Measurements from ENCODE around the gene ELK4.
"Not testable (repeated sequence)": the region's sequence is repeated elsewhere in the genome, so short reads cannot be mapped to it uniquely, and the experiment has no call there.

The ELK4 gene

DNA sequence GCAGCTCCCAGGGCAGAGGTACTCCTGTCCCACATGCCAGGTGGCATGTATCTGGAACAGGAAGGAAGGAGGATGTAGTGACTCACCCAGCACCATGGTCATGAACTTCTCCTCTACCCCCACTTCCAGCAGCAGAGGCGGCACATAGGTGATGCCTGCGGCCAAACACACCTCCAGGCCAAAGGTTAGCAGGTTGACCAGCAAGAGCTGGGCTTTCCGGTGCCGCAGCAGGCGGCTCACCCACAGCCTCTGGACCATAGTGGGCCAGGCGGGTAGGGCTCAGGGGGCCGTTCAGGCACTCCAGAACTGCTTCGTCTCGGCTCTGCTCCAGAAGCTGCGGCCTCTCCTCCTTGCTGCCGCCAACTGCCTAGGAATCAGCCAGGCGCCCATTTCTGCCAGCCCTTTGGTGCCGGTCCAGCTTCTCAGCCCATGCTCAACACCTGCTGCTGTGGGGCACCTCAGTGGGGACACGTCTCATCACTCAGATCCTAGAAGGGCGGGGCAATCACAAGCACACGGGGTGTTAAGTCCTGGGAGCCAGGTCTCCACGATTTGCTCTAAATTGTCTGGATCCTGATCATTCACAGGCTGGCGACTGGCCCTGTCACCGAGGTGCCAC, 32.7 kb upstream of the ELK4 start:
- no peak for DNase-seq

DNA sequence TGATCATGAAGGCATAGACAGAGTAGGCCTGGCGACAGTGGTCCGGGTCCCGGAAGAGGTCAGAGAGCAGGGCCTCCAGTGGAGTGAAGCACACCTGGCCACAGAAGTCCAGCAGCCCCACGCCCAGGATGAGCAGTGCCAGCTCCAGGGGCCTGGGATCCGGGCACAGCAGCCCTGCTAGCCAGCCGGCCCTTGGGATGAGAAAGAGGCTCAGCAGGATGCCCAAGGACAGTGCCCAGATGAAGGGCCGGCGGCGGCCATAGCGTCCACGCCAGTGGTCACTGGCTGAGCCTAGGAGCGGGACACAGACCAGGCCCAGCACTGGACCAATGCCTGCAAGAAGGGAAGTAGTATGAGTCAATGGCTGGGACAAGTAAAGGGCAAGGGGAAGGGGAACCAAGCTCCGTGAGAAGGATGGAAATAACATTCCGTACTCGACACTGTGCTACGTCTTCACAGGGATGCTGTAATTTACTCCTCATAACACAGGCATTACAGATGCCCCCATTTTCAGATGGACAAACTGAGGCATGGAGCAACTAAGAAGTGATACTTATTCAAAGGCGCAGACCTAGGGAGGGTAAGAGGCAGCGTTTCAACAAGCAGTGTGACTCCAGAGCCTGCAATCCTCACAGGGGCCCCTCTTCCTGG, 31.6 kb upstream of the ELK4 start:
- no peak for DNase-seq

DNA sequence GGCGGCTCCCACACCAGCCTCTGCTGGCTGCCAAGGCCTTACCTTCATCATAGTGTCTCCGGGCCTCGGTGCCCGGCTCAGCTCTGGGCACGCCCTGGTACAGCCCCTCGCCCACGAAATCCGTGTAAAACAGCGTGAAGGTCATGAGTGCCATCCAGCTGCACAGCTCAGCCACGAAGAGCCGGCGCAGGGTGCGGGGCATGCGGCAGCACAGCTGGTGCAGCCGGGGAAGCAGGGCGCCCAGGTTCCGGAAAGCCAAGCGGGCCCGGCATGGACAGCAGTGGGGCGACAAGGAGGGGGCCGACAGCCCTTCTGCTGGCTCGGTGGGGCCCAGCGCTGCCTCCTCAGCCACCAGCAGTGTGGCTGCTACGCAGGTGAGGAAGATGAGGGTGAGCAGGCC, 31.0 kb upstream of the ELK4 start:
- no peak for DNase-seq

DNA sequence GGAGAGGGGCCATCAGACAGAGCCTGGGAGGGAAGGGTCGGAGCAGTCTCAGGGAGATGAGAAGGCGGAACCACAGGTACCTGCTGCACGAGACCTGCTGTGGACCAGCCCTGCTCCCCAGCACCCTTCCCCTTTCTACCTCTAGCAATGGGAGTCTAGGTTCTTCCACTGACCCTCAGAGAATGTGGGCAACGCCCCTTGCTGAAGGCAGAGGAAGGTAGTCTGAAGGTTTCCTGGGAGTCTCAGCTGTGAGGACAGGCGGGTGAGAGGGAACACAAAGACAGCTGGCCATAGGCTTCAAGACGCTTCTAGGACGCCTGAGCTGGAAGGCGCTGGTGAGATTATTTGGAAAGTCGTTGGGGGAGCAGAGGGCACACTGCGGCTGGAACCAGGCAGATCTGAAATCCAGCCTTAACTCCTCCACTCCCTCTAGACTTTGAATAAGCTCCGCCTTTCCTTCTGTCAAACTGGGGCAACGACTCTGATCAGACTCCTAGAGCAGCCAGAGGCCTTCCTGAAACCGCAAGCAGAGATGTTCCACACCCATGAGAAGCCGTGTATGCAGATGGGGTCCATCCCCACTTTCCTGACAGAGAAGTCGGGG, 30.4 kb upstream of the ELK4 start:
- DNase-seq, result no peak

DNA sequence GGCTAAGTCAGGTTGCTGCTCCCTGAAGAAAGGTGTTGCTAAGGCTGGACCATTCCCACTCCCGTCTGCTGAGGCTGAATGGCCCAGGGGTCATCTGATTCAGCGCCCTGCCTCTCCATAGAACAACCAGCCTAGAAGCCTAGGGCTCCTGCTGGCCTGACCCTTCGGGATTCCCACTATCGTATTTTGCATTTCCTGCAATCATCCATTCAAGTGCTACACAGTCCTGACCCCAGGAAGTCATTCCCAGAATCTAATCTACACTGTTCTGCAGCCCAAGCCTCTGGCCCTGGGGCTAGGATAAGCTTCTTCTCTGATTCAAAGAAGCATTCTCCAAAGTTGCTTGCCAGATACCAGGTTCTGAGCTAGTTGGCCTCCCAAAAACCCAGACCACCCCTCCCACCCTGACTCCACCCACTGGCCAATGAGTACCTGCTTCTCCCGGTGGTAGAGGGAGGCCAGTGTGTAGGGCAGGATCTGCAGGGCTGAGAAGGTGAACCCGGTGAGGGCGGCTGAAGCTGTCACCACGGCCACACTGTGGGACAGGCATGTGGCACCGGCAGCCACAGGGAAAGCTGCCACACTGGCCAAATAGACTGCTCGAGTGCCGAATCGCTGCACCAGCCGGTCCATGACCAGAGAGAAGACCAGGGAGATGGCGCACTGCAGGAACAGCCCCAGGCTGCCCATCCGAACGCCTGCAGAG, 29.8 kb upstream of the ELK4 start:
- no peak for DNase-seq

DNA sequence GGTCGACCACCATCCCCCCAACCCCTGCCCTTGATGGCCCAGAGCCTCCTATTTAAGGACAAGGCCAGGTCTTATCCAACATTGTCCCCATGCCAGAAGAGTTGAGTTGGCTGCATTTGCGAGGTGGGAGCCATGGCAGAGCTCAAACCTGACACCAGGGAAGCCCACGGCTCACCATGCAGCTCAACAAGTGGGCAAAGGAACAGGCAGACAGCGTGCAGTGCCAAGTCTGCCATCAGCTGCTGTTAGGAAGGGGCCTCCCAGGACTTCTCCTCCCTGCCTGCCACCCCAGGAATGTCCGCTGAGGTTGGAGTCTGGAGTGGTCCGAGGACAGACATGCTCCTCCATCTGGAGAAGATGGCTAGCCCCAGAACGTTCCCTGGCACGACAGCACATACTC, 28.6 kb upstream of the ELK4 start:
- DNase-seq, result no peak

DNA sequence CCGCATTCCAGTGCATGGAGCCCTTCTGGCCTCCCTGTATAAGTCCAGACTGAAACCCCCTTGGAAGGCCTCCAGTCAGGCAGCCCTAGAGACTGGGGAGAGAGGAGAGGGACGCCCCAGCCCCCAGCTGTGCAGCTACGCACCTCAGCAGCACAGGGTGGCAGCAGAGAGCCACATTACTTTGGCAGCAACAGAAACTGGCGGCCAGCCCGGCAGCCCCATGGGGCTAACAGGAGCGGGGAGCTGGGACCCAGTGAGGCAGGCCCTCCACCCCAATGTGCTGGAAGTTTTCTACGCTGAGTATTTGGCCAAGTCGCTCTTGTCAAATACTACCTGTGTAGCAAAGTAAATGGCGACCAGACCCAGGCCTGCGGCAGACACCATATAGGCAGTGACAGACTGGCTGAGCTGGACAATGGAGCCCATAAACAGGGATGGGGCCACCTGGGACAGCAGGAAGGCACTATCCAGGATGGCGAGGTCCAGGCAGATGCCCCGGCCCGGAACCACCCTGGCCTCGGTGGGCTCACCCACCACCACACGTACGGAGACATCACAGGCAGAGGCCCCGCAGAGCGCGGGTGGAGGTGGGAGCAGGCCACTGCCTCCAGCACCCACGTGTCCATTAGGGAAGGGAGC, 27.3 kb upstream of the ELK4 start:
- peak; percentile 94 for DNase-seq

DNA sequence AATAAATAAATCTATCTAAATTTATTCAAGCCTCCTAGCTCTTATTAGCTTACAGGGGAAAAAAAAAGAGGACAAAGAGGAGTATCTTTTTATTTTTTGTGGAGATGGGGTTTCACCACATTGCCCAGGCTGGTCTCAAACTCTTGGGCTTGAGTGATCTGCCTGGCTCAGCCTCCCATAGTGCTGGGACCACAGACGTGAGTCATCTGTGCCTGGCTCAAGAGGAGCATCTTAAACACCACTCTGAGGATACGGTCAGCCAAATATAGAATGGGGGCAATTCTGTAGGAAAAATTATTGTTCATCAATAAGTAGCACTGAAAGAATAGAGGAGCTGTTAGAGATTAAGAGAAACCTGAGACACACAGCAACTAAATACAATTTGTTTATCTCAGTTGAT, 24.4 kb upstream of the ELK4 start:
- no peak for DNase-seq

DNA sequence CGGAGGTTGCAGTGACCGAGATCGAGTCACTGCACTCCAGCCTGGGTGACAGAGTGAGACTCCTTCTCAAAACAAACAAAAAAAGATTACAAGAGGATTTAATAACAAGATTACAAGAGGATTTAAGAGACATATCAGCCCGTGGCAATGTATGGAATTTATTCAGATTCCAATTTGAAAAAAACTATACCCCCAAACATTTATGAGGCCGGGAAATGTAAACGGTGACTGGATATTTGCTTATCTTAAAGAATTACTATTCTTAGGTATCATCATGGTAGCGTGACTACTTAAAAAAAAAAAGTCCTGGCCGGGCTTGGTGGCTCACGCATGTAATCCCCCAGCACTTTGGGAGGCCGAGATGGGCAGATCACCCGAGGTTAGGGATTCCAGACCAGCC, 21.2 kb upstream of the ELK4 start:
- DNase-seq, result no peak

DNA sequence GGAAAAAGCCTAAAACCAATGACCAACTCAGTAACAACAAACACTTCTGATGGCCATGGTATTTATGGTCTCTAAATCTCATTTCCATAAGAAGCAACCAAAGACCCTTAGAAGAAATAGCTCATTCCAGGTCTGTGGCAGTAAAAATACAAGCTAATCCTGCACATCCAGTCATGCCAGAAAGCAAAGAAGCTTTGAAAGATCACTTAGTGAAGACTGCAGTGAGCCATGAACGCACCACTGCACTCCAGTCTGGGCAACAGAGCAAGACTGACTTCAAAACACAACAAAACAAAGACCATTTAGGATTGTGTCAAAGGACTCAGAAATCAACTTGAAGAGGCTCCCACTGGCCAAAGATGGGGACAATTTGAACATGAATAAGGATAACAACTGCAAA, 18.4 kb upstream of the ELK4 start:
- no peak for DNase-seq

DNA sequence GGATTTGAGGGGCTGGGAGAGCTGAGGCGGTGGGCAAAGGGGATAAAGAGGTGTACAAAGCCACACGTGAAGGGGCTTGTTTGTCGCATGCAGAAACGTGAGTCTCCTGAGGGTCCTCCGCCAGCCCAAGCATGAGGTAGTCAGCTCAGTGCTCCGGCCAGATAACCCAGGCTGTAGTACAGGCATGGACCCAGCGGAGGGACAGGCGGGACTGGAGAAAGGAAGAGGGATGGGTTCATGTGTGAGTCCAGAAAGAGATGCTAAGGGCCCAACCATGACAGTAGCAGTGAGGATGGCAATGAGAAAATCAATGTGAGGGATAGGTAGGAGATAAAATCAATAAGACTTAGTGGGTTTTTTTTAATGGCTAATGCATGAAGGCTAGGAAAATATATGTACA, 13.7 kb upstream of the ELK4 start:
- DNase-seq, result no peak

DNA sequence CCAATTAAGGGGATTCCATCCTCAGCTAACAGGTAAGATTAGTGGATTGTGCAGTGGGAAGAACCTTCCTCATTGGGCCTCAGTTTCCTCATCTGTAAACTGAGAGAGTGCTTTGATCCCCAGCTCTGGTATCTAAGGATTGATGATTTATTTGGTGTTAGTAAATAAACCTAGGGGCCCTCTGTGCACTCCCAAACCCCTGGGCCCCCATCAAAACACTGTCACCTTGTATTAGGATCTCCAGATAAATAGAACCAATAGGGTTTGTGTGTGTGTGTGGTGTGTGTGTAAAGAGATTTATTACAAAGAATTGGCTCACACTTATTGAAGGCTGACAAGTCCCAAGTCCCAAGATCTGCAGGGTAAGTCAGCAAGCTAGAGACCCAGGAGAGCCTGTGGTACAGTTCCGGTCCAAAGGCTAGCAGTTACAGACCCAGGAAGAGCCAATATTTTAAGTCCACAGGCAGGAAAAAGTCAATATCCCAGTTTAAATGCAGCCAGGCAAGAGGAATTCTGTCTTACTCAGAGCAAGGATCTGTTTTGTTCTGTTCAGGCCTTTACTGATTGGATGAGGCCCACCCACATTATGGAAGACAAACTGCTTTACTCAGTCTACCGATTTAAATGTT, 11.0 kb upstream of the ELK4 start:
- no peak for DNase-seq

DNA sequence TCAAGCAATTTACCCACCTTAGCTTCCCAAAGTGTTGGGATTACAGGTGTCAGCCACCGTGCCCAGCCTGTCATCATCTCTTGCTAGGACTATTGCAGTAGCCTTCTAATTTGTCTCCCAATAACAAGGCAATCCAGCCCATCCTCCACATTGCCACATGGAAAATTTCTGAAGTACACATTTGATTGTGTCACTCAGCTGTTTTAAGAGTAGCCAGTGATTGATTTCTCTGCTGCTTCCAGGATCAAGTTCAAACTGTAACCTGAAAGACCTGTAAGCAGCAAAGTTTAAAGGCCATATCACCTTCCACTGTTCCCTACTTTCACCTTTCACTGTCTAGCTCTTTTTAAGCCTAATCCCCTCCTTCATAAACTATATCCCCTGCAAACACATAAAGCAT, 7.8 kb upstream of the ELK4 start:
- DNase-seq, result no peak

DNA sequence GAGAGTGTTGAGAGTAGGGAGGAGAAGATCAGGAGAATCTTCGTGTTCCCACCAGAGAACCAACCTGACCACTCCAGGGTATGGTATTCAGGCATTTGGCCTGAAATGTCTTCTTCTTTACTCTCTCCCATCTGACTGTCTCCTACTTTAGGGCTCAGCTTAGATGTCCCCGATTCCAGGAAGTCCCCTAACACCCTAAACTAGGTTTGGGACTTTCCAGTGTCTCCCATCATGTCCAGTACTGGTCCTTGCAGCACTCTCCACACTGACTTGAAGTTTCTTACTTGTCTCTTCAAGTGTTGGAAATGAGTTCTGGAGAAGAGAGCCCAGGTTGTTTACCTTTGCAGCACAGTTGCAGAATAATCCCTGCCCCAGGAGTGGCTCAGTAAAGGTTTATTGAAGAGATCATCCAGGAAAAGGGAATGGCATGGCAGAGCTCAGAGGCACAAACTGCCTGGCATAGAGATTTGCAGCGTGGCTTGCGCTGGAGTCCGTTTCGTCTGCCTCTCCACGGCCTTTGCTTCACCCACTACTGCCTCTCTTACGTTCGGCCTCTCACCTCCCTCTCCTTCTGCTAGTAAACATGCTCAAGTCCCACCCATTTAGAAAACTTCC, 6.2 kb upstream of the ELK4 start:
- DNase-seq, result no peak

DNA sequence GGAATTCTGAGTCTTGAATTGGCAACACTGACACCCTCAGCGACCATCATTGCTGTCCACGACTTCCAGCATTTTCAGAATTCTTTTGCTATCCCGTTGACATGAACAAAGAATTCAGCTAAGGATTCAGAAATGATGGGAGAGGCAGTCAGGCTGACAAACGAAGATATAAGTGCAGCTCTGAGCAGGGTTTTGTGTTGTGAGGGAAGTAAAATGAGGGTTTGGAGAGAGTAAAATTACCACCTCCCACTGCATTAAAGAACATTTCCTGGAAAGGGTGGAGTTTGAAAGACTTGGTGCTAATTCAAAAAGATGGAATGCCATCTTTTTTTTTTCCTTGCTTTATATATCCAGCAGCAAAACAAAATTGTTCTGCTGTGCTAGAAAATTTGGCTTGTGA, 4.9 kb upstream of the ELK4 start:
- DNase-seq, result no peak

DNA sequence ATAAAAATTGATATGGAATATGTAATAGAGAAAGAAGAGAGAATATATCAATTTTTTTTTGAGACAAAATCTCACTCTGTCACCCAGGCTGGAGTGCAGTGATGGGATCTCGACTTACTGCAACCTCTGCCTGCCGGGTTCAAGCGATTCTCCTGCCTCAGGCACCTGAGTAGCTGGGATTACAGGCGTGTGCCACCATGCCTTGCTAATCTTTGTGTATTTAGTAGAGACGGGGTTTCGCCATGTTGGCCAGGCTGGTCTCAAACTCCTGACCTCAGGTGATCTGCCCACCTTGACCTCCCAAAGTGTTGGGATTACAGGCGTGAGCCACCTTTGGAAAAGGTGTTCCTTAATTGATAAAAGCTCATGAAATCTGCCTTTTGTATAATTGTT, 4.3 kb upstream of the ELK4 start:
- not testable (repeated sequence) for DNase-seq

DNA sequence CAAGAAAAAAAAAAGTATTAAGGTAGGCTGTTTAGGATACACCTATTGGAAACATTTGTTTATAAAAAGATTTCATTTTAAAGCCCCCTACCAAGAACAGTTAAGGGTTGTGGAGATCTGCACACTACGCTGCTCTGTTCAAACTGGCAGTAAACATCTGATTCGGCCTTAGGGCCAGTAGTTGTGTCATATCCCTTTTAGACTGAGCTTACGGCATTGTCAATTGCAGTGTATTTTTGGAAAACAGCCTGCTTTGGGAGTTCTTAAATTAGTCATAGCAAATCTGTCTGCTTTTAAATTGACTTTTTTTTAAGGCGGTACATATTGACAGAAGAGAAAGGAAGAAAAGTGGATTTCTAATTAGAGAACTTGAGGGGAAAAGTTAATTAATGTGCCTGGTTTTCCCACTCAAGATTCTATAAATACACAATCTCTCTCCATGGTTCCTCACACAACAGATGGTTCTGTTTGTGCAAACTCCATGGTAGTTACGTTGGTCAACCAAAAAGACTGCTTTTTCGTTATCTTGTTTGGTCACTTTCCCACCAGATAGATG, 1.7 kb upstream of the ELK4 start:
- DNase-seq, result no peak

DNA sequence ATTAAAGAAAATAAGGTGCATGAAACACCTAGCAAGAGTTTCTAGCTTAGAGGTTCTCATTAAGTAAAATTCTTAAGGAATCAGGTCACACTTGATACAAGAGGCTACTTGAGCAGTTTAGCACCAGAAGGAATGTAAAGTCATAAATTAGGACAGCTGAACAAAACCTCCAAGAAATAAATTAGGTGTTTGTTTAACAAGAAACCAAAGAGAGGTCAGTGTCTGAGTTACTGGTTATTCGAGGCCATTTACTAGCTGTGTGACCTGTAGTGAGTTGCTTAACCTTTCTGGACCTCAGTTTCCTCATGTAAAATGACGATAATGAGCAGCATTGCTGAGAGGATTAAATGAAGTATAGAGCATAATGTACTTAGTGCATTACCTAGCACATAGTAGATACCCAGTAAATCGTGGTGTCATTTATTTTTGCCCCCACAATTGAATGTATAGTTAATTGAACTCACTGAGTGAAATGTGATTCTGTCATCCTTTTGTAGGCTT, 908 bp upstream of the ELK4 start:
- no peak for DNase-seq

DNA sequence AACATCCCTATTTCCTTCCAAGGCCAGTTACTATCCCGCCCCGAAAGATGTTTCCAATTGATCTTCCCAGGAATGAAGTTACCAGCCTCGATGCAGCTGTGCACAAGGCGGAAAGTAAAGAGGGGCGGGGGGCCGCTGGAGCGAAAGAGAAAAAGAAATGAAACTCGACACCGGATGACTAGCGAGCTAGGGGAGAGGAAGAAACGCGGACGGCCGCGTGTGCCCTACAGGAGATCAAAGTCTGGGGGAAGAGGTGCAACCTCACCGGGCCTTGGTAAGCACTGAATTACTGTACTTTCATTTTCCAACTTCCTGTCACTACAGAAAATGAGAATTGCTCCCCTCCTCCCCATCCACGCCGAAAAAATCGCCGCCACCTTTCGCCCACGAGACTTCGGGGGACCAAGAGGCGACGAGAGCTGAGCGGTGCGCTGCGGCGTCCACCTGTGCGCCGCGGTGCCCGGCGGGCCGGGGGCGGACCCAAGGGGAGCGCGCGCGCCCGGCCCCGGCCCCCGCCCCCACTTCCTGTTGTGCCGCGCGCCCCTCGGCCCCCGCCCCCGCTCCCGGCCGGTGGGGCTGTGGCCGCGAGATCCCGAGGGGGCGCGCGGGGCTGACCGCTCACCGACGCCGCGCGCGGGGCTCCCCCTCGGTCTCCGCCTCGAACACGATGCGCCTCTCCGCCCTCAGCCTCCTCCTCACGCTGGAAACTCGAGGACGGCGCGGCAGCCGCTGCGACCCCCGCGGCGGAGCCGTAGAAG, 622 bp downstream of the ELK4 start:
- peak; percentile 69 for DNase-seq

DNA sequence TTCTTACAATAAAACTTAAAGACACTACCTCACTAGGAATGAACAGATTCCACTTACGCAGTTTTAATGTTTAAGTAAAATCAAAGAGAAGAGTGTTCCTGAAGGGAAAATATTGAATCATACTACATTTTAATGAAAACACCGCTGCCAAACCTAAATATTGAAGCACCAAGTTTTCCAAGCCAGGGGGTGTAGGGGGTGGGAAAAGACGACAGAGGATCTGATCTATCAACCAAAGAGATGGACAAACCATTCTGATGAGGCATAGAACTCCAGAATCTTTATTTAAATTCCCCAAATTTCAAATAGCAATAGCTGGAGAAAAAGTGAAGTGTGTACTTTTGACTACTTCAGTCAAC, 1.2 kb downstream of the ELK4 start:
- DNase-seq, result peak; percentile 20

DNA sequence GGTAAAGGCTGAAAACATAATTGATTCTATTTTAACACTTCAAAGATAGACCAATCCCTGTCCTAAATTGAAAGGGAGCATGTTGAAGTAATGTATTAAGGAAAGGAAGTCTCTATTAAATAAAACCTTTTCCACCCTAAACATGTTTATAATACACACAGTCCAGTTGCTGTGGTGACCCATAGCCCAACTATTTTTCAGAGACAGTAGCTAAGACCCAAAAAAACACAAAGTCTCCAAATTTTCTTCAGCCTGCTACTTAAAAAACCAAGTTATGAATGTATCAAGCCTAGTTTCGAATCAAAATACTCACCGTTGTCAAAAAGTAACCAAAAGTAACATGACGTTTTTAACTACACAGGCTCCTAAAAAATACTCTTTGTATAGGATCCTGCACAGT, 1.6 kb downstream of the ELK4 start:
- no peak for DNase-seq

DNA sequence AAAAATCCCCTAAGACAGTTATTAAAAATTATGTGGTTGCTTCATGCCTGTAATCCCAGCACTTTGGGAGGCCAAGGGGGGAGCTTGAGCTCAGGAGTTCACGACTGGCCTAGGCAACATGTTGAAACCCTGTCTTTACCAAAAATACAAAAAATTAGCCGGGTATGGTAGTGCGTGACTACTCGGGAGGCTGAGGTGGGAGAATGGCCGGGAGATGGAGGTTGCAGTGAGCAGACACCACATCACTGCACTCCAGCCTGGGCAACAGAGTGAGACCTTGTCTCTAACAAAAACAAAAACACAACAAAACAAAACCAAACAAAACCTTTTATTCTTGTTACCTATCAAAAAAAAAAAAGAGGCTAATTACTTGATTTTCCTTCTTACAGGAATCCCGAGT, 2.1 kb downstream of the ELK4 start:
- DNase-seq, result no peak

Measured in 8988T (cell line).